GM12873 (cell line): Measurements from ENCODE around the gene FCF1.

Experiments
- CTCF ChIP-seq: IDR thresholded peaks from 2 replicates; pipeline ENCODE4 v1.5.1; 2012; ENCODE audit warnings: low read depth, mild to moderate bottlenecking, moderate library complexity, low read length, control low read depth; ENCODE audit not compliant: insufficient read depth; ENCODE audit errors: missing control alignments

Gene FCF1

GRCh38 chr14:74671789-74672188 lies 41.2 kb upstream of the FCF1 start:
- TF ChIP-seq CTCF = no peak

DNA sequence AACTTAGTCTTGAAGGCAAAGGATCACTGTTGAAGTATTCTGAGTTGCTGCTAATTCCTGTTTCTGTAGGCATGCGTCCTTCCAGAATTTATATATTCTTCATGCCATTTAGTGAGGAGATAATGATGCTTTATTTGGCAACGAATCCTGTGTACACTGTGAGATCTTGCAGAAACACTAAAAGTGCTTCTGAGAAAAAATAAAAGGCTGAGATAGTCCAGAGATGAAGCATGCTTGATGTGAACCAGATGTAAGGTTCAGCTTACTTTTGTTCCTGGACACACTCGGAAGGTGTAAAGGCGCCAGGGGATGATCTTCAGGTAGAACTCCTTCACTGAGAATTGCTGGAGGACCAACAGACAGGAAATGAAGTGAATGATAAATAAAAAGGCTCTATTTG lies 39.2 kb upstream of the FCF1 start:
- TF ChIP-seq CTCF = no peak

DNA sequence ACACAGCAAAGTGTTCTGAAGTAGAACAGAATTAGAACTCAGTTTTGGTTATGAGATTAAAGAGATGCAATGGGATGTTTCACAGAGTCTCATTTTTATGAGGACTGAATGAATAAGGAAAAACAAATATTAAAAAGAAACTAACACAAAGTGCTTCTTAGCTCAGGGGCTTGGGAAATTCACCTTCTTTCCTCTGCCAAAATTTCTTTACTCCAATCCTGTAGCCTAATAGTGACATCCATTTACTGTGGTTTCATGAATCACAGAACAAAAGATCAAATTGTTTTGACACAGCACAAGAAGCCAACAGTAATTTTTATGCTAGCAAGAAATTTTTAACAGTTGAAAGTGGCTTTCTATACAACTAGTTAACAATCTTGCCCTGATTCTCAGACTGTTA lies 37.7 kb upstream of the FCF1 start:
- no peak for TF ChIP-seq CTCF

DNA sequence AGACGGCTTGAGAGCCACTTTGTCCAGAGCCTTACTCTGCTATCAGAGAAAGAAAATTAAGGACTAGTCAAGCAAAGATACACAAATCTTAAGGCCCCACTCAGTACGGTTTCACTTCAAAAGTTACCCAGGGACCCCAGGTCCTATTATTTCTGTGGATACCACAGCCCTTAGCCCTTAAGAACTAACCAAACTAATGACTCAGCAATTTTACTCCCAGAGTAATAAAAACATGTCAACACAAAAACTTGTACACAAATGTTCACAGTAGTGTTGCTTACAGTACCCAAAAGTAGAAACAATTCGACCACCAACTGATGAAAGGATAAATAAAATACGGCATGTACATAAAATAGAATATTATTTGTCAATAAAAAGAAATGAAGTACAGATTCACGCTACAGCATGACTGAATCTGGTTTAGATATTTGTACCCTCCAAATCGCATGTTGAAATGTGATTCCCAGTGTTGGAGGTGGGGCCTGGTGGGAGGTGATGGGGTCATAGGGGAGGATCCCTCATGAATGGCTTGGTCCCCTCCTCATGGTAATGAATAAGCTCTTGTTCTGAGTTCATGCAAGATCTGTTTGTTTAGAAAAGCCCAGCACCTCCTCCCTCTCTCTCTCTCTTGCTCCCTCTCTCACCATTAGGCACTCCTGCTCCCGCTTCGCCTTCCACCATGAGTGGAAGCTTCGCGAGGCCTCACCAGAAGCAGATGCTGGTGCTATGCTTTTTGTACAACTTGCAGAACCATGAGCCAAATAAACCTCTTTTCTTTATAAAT lies 30.6 kb upstream of the FCF1 start:
- no peak for TF ChIP-seq CTCF

DNA sequence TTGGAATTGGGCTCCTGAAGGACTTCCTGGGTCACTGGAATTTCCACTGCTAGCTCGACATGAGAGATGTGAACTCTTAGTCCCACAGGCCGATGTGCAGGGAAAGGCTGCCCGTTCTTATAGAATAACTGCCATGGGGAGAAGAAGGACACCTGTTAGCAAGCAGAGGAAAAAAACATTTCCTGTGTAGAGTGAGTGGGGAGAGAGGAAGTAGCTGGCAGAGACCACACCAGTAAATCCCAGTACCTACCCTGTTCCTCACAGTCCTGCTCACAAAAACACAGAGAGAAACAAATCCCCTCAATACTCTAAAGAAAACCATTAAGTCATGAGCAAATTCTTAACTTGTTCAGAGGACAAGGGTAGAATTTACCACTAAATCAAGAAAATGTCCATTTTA lies 29.5 kb upstream of the FCF1 start:
- TF ChIP-seq CTCF = no peak

GRCh38 chr14:74684434-74684833 lies 28.5 kb upstream of the FCF1 start:
- no peak for TF ChIP-seq CTCF

GRCh38 chr14:74685056-74685455 lies 27.9 kb upstream of the FCF1 start:
- TF ChIP-seq CTCF = no peak
